NCI-H2196 (cell line): ENCODE measurements around the gene IRS1.

Experiments used
- DNase-seq: peaks from one replicate; lab custom pipeline; 2025; ENCODE audit not compliant: unreplicated experiment; lab: John Stamatoyannopoulos, UW

Gene IRS1

DNA sequence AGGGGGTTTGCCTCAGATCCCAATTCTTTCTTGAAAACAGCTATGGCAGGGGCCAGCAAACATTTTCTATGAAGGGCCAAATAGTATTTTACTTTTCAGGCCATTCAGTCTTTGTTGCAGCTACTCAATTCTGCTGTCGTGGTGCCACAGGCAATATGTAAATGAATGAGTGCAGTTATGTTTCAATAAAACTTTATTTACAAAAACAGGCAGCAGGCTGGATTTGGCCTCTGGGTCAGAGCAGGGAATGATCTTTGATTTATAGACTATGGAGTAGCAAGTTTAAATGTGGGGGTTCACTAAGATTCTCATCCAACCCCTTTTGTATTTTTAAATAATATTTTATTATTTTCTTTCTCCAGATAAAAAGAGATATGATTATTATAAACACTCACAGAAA is 72.4 kb downstream of the IRS1 start:
- no peak for DNase-seq

GRCh38 chr2:226726546-226726945 is 73.1 kb downstream of the IRS1 start:
- no peak for DNase-seq

DNA sequence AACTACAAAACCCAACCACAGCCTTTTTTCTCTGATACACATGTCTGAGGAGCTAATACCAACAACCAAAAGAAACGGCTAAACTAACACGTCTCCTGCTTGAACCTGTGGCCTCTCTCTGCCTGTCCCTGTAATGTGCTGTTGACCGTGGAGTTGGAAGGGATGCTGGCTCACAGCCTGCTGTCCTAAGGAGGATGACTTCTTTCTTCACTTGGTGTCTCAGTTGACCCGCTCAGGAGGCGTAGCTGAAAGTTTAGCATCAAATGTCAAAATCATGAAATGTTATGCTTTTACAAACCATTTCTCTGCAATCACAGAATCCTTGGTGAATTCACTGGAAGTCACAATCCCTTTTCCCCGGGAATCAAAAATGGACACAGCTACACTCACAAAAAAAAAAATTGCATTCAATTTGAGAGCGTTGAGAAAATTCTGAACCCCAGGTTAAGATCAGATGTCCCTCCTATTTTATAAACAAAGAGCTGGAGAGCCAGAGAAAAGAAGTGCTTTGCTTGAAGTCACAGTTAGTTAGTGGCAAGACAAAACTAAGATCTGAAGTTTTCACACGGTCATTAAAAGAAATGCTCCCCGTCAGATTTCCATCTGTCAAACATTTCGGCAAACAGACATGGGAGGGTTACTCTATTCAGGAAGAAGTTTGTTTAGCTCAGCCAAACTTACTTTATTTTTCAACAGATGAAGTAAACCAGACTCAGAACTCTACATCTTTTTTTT is 74.3 kb downstream of the IRS1 start:
- DNase-seq, result no peak

DNA sequence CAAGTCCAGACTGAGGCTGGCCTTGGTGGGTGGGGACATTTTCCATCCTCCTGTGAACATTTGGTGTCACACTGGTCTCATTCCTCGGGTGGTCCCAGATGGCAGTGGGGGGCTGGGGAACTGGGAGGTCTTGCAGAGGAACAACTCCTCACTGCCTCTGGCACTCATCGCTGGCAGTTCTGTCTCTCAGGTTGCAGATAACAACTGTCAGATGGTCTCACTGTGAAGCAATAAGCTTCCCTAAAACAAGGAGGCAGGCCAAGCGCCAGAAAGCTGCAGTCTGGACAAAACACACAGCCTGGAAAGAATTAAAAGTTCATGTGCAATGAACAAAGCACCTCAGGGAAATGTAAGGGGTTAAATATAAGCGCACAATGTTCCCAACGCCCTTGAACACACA is 78.1 kb downstream of the IRS1 start:
- no peak for DNase-seq

- no peak for DNase-seq
Measured at GRCh38 chr2:226720948-226721347, 78.7 kb downstream of the IRS1 start.

- no peak for DNase-seq
Measured at GRCh38 chr2:226717719-226718118, 81.9 kb downstream of the IRS1 start.

DNA sequence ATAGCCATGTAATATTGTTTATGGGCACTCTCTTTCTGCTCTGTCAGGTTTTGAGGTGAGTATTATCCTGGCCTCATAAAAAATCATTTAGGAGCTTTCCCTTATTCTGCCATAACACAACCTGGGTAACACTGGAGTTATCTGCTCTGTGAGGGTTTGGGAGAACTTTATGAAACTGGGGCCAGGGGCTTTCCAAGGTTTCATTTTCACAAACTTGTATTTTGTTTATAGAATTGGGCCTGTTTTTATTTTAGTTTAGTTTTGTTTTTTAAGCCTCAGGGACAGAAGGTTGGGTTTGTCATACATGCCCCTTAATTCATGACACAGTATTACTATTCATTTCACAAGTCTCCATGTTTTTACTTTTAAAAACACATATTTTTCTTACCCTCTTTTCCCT is 83.5 kb downstream of the IRS1 start:
- DNase-seq, result no peak

- DNase-seq, result no peak
Measured at GRCh38 chr2:226715347-226715990, 84.2 kb downstream of the IRS1 start.

GRCh38 chr2:226712941-226713340 is 86.7 kb downstream of the IRS1 start:
- DNase-seq, result no peak

- DNase-seq, result no peak
Measured at GRCh38 chr2:226711606-226712296, 87.9 kb downstream of the IRS1 start.

DNA sequence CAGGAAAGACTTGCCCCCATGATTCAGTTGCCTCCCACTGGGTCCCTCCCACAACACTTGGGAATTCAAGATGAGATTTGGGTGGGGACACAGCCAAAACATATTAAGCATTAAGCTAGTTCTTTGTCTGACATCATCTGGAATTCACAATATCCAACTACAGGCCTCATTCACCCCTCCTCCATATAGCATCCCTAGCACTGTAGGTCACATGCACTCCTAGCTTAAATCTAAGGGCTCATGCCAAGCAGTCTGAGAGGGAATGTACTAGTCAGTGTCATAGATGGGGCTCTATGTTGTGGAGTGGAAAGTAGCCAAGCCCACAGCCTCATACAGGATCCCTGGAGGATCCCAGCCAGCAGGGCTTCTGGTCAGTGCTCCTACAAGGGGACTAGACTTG is 92.1 kb downstream of the IRS1 start:
- no peak for DNase-seq

DNA sequence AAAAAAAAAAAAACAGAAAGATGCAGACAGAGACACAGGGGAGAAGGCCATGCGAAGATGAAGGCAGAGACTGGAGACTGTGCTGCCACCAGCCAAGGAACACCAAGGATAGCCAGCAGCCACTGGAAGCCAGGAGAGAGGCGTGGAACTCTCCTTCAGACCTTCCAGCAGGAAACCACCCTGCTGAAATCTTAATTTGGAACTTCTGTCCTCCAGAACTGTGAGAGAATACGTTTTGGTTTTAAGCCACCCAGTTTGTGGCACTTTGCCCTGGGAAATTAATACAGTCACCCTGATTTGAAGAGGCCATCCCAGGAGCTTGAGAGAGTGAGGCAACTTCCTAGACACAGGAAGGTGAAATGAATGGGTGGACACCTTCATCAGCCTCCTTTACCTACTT is 93.7 kb downstream of the IRS1 start:
- no peak for DNase-seq

DNA sequence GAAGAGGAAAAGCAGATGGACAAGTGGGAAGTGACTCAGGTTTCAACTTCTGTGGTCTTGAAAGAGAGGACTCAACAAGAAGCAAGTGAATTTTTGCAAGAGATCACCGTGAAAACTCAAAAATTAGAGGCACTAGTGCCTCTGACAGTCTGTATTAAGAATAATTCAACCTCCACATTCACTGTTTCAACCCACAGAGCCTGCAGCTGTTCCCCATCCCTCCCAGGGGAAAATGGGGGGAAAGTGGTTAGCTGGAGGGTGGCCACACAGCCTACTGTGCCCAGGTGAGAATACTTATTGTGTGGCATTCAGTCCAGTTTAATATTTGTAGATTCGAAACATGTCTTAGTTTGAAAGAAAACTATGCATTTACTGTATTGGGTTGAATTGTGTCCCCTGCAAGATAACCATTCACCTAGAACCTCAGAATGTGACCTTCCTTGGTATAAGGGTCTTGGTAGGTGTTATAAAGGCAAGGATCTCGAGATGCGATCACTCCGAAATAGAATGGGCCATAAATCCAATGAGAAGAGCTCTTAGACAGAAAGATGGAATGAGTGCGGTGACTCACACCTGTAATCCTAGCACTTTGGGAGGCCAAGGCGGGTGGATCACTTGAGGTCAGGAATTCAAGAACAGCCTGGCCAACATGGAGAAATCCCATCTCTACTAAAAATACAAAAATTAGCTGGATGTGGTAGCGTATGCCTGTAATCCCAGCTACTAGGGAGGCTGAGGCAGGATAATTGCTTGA is 94.3 kb downstream of the IRS1 start:
- no peak for DNase-seq

DNA sequence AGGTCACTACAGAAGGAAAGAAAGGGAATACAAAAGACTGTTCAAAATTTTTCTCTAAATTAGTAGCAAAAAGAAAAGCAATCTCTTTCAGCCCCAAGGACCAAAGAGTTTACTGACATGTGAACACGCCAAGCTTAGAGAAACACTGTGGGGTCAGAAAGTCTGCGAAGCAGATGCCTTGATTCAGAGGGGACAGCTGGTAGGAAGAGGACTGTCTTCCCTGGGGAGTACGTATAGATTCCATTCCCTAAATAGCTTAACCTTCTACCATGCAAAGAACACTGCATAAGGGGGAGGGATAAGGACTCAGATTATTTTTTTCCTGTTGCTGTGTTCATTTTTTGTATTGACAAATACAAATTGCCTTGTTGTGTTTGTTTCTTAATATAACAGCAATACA is 96.1 kb downstream of the IRS1 start:
- DNase-seq, result no peak

GRCh38 chr2:226702376-226702775 is 97.2 kb downstream of the IRS1 start:
- DNase-seq, result no peak

GRCh38 chr2:226701052-226701451 is 98.6 kb downstream of the IRS1 start:
- DNase-seq, result no peak

DNA sequence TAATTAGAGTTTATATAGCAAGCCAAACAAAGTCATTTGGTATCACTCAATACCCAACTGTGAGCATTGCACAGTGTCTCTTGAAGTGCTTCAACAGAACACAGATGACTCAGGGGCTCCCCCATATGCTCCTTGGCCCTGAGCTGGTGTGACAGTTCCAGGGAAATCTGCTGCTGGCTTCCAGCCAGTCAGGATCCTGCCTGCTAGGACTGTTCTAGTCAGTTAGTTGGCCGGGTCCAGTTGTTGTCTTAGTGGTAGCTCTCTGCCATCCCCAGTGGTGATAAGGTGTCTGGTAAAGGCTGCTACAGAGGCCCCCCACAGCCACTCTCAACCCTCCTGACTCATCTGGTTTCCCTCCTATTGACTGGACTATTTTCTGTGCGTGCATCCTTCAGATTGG is 100.3 kb downstream of the IRS1 start:
- no peak for DNase-seq

GRCh38 chr2:226698671-226699070 is 100.9 kb downstream of the IRS1 start:
- DNase-seq, result no peak

- DNase-seq, result no peak
Measured at GRCh38 chr2:226694586-226695284, 104.9 kb downstream of the IRS1 start.

DNA sequence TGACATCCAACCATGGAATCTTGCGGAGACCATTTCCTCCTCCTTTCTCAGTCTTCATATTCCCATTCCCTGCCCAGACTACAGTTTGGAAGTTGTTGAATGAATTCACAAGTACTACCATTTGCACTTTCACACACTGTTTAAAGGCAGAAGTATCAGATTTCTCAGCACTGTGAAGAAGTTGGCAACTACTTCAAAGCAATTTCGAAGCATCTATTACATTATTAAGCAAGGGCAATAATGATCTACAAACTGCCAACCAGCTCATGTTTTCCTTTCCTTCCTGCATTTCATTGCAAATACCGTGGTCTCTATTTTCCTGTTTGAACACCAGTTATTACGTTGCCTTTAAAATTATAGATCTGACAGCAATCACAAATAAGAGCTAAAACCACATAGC is 105.5 kb downstream of the IRS1 start:
- no peak for DNase-seq

GRCh38 chr2:226693521-226693920 is 106.1 kb downstream of the IRS1 start:
- DNase-seq, result no peak
